NOMO-1 treated with DMSO at 0.1 percent for 48 hours (cell line): ENCODE measurements around the gene AAGAB.
A peak's percentile ranks its signal among the peaks of the same experiment; 100 is the strongest.
"Not testable (repeated sequence)": the region's sequence is repeated elsewhere in the genome, so short reads cannot be mapped to it uniquely, and the experiment has no call there.

ENCODE experiments used
- DNase-seq: peaks from one replicate; lab custom pipeline; 2025; ENCODE audit not compliant: unreplicated experiment; lab: John Stamatoyannopoulos, UW

AAGAB gene

GRCh38 chr15:67253549-67254237 lies 768 bp downstream of the AAGAB start:
- no peak for DNase-seq

- no peak for DNase-seq
Observed at GRCh38 chr15:67253101-67253500, 1.4 kb downstream of the AAGAB start.

- no peak for DNase-seq
Observed at GRCh38 chr15:67251318-67251717, 3.1 kb downstream of the AAGAB start.

- DNase-seq = no peak
Observed at GRCh38 chr15:67249830-67250229, 4.6 kb downstream of the AAGAB start.

GRCh38 chr15:67248011-67248505 lies 6.4 kb downstream of the AAGAB start:
- DNase-seq = no peak

GRCh38 chr15:67246606-67247005 lies 7.9 kb downstream of the AAGAB start:
- DNase-seq = not testable (repeated sequence)

- no peak for DNase-seq
Observed at GRCh38 chr15:67244971-67245478, 9.4 kb downstream of the AAGAB start.

- DNase-seq = peak; percentile 89
Observed at GRCh38 chr15:67242708-67243111, 11.8 kb downstream of the AAGAB start.

- no peak for DNase-seq
Observed at GRCh38 chr15:67241132-67241855, 13.2 kb downstream of the AAGAB start.

- no peak for DNase-seq
Observed at GRCh38 chr15:67240235-67241131, 14.0 kb downstream of the AAGAB start.

GRCh38 chr15:67232591-67232990 lies 21.9 kb downstream of the AAGAB start:
- DNase-seq = no peak

- no peak for DNase-seq
Observed at GRCh38 chr15:67230504-67230903, 24.0 kb downstream of the AAGAB start.

- peak; percentile 11 for DNase-seq
Observed at GRCh38 chr15:67228286-67228685, 26.2 kb downstream of the AAGAB start.

- no peak for DNase-seq
Observed at GRCh38 chr15:67227846-67228245, 26.6 kb downstream of the AAGAB start.

GRCh38 chr15:67227431-67227830 lies 27.0 kb downstream of the AAGAB start:
- no peak for DNase-seq

- no peak for DNase-seq
Observed at GRCh38 chr15:67225336-67225735, 29.1 kb downstream of the AAGAB start.

- no peak for DNase-seq
Observed at GRCh38 chr15:67224889-67225288, 29.6 kb downstream of the AAGAB start.

GRCh38 chr15:67219288-67219687 lies 35.2 kb downstream of the AAGAB start:
- no peak for DNase-seq

- DNase-seq = no peak
Observed at GRCh38 chr15:67218428-67218827, 36.0 kb downstream of the AAGAB start.

GRCh38 chr15:67216859-67217258 lies 37.6 kb downstream of the AAGAB start:
- DNase-seq = no peak

- no peak for DNase-seq
Observed at GRCh38 chr15:67215102-67215501, 39.4 kb downstream of the AAGAB start.
